ENCODE measurements around the gene HIRA.
"Not testable (repeated sequence)": the region's sequence is repeated elsewhere in the genome, so short reads cannot be mapped to it uniquely, and the experiment has no call there.

Gene HIRA

GRCh38 chr22:19443544-19444211 is 12.1 kb upstream of the HIRA start:
- TF ChIP-seq CTCF (IDR thresholded peaks at IDR 0.05; ENCODE audit: extremely low read depth, insufficient read depth, missing control alignments) = no peak
- in situ Hi-C loops (cut with MboI; ENCODE audit: low pct_unique_long_range_greater_than_20kb, low sequenced_read_pairs, unreplicated experiment) = no loop called here

GRCh38 chr22:19442166-19442565 is 10.6 kb upstream of the HIRA start:
- in situ Hi-C loops (cut with MboI; ENCODE audit: low pct_unique_long_range_greater_than_20kb, low sequenced_read_pairs, unreplicated experiment) = no loop called here
- TF ChIP-seq CTCF (IDR thresholded peaks at IDR 0.05; ENCODE audit: extremely low read depth, insufficient read depth, missing control alignments) = no peak

More at GRCh38 chr22:19443544-19444211, 12.1 kb upstream of the HIRA start:
- no peak for DNase-seq (ENCODE audit: low spot score)

GRCh38 chr22:19440411-19441195 is 9.1 kb upstream of the HIRA start:
- DNase-seq (ENCODE audit: low spot score) = no peak
- in situ Hi-C loops (cut with MboI; ENCODE audit: low pct_unique_long_range_greater_than_20kb, low sequenced_read_pairs, unreplicated experiment) = no loop called here

More at GRCh38 chr22:19442166-19442565, 10.6 kb upstream of the HIRA start:
- no peak for DNase-seq (ENCODE audit: low spot score)

GRCh38 chr22:19438298-19438697 is 6.8 kb upstream of the HIRA start:
- in situ Hi-C loops (cut with MboI; ENCODE audit: low pct_unique_long_range_greater_than_20kb, low sequenced_read_pairs, unreplicated experiment) = no loop called here
- no peak for TF ChIP-seq CTCF (IDR thresholded peaks at IDR 0.05; ENCODE audit: extremely low read depth, insufficient read depth, missing control alignments)
- DNase-seq (ENCODE audit: low spot score) = no peak

More at GRCh38 chr22:19440411-19441195, 9.1 kb upstream of the HIRA start:
- TF ChIP-seq CTCF (IDR thresholded peaks at IDR 0.05; ENCODE audit: extremely low read depth, insufficient read depth, missing control alignments) = no peak

- in situ Hi-C loops (cut with MboI; ENCODE audit: low pct_unique_long_range_greater_than_20kb, low sequenced_read_pairs, unreplicated experiment); DNase-seq (ENCODE audit: low spot score): not testable (repeated sequence)
Observed at GRCh38 chr22:19436444-19437161, 5.1 kb upstream of the HIRA start.

GRCh38 chr22:19434829-19435580 is 3.5 kb upstream of the HIRA start:
- DNase-seq (ENCODE audit: low spot score) = no peak
- no peak for TF ChIP-seq CTCF (IDR thresholded peaks at IDR 0.05; ENCODE audit: extremely low read depth, insufficient read depth, missing control alignments)
- in situ Hi-C loops (cut with MboI; ENCODE audit: low pct_unique_long_range_greater_than_20kb, low sequenced_read_pairs, unreplicated experiment) = no loop called here

All from GM13977 (cell line).